Measurements from ENCODE around the gene LRP1. TPM values are rescaled to one million over a fixed set of nuclear protein-coding genes. Genes with fewer than 3 reads are reported as not detected.
A peak's percentile ranks its signal among the peaks of the same experiment; 100 is the strongest.

Gene LRP1
- total and polyA plus RNA-seq, 2 experiments from 2014 or later = 26.6 to 145 TPM

DNA sequence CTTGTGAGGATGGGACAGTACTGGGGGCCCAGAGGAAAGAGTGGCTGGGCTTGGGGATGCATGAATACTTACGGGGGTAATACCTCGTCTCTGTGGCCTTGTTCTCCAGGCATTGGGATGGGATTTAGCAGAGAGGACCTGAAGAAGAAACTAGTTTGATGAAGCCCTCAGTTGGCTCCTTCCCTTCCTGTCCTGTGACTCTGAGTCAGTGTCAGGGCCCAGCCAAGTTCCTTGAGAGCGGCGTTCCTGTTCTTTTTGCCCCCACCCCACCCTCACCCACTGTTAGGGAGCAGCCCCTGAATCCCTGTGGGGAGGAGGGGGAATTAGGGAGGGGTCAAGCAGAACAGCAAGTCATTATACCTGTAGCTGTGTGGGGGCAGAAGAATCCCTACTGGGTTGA, 24.4 kb downstream of the LRP1 start:
- Histone ChIP-seq H3K4me1 (ENCODE audit: insufficient read depth) (no peaks in the 10 kb centered on the region), H4K20me1 (replicated peaks; ENCODE audit: insufficient read depth) (peaks cover 16% of the 10 kb centered on the region), H3K27me3 (ENCODE audit: insufficient read depth) (no peaks in the 10 kb centered on the region), H3F3A (replicated peaks; ENCODE audit: low read depth) (0 out of 2 replicates have a peak, but pooled peaks cover 8% of the 10 kb centered on the region), H3K4me3 (no peak overlapping the region), H3K27ac (ENCODE audit: low read depth) (no peak overlapping the region), H3K36me3 (ENCODE audit: insufficient read depth) (peaks cover 6% of the 10 kb centered on the region), H2AFZ (no peak overlapping the region), H3K4me2 (no peak overlapping the region), H3K79me2 (replicated peaks; ENCODE audit: insufficient read depth) (no peaks in the 10 kb centered on the region), H3K9me2 (ENCODE audit: insufficient read depth) (no peaks in the 10 kb centered on the region)
- H3K4me1 Mint-ChIP-seq = peaks cover 33% of the 10 kb centered on the region
- no peaks in the 10 kb centered on the region for H3K9me3 Mint-ChIP-seq
- H3K27ac Mint-ChIP-seq = peak overlapping the region; percentile 48; the same call in 1 of the 2 replicates
- DNase-seq (ENCODE audit: low spot score) (no peak), ATAC-seq (no peak)
- H3K36me3 Mint-ChIP-seq (ENCODE audit: low read depth) = peaks cover 85% of the 10 kb centered on the region
- H3K27me3 Mint-ChIP-seq (ENCODE audit: insufficient read depth, low read depth, poor library complexity) = peaks cover 20% of the 10 kb centered on the region
- no peak for TF ChIP-seq POLR2AphosphoS5 (IDR thresholded peaks at IDR 0.05; ENCODE audit: low read depth)
- TF ChIP-seq ZNF331 (CRISPR knock-in tag; IDR thresholded peaks at IDR 0.05; ENCODE audit: low read depth) = no peak
- TF ChIP-seq, protein P1, sequence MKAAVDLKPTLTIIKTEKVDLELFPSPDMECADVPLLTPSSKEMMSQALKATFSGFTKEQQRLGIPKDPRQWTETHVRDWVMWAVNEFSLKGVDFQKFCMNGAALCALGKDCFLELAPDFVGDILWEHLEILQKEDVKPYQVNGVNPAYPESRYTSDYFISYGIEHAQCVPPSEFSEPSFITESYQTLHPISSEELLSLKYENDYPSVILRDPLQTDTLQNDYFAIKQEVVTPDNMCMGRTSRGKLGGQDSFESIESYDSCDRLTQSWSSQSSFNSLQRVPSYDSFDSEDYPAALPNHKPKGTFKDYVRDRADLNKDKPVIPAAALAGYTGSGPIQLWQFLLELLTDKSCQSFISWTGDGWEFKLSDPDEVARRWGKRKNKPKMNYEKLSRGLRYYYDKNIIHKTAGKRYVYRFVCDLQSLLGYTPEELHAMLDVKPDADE (IDR thresholded peaks at IDR 0.05) = no peak
- TF ChIP-seq, protein P2, sequence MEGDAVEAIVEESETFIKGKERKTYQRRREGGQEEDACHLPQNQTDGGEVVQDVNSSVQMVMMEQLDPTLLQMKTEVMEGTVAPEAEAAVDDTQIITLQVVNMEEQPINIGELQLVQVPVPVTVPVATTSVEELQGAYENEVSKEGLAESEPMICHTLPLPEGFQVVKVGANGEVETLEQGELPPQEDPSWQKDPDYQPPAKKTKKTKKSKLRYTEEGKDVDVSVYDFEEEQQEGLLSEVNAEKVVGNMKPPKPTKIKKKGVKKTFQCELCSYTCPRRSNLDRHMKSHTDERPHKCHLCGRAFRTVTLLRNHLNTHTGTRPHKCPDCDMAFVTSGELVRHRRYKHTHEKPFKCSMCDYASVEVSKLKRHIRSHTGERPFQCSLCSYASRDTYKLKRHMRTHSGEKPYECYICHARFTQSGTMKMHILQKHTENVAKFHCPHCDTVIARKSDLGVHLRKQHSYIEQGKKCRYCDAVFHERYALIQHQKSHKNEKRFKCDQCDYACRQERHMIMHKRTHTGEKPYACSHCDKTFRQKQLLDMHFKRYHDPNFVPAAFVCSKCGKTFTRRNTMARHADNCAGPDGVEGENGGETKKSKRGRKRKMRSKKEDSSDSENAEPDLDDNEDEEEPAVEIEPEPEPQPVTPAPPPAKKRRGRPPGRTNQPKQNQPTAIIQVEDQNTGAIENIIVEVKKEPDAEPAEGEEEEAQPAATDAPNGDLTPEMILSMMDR (conservative IDR thresholded peaks at IDR 0.05; ENCODE audit: low read depth in 2 of 2) = no peak
- no peak for TF ChIP-seq CREB1 (CRISPR knock-in tag; IDR thresholded peaks at IDR 0.05; ENCODE audit: low read depth)
- no peak for TF ChIP-seq EZH2 (IDR thresholded peaks at IDR 0.05; ENCODE audit: low read depth, unreplicated experiment)
- no peak for TF ChIP-seq ZNF114 (CRISPR knock-in tag; IDR thresholded peaks at IDR 0.05)
- TF ChIP-seq, protein P3, sequence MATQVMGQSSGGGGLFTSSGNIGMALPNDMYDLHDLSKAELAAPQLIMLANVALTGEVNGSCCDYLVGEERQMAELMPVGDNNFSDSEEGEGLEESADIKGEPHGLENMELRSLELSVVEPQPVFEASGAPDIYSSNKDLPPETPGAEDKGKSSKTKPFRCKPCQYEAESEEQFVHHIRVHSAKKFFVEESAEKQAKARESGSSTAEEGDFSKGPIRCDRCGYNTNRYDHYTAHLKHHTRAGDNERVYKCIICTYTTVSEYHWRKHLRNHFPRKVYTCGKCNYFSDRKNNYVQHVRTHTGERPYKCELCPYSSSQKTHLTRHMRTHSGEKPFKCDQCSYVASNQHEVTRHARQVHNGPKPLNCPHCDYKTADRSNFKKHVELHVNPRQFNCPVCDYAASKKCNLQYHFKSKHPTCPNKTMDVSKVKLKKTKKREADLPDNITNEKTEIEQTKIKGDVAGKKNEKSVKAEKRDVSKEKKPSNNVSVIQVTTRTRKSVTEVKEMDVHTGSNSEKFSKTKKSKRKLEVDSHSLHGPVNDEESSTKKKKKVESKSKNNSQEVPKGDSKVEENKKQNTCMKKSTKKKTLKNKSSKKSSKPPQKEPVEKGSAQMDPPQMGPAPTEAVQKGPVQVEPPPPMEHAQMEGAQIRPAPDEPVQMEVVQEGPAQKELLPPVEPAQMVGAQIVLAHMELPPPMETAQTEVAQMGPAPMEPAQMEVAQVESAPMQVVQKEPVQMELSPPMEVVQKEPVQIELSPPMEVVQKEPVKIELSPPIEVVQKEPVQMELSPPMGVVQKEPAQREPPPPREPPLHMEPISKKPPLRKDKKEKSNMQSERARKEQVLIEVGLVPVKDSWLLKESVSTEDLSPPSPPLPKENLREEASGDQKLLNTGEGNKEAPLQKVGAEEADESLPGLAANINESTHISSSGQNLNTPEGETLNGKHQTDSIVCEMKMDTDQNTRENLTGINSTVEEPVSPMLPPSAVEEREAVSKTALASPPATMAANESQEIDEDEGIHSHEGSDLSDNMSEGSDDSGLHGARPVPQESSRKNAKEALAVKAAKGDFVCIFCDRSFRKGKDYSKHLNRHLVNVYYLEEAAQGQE (IDR thresholded peaks at IDR 0.05; ENCODE audit: unreplicated experiment) = no peak
- no peak for TF ChIP-seq STAT1 (IDR thresholded peaks at IDR 0.05; ENCODE audit: unreplicated experiment)
- no peak for TF ChIP-seq JUNB (IDR thresholded peaks at IDR 0.05; ENCODE audit: unreplicated experiment)
- TF ChIP-seq, protein P4, sequence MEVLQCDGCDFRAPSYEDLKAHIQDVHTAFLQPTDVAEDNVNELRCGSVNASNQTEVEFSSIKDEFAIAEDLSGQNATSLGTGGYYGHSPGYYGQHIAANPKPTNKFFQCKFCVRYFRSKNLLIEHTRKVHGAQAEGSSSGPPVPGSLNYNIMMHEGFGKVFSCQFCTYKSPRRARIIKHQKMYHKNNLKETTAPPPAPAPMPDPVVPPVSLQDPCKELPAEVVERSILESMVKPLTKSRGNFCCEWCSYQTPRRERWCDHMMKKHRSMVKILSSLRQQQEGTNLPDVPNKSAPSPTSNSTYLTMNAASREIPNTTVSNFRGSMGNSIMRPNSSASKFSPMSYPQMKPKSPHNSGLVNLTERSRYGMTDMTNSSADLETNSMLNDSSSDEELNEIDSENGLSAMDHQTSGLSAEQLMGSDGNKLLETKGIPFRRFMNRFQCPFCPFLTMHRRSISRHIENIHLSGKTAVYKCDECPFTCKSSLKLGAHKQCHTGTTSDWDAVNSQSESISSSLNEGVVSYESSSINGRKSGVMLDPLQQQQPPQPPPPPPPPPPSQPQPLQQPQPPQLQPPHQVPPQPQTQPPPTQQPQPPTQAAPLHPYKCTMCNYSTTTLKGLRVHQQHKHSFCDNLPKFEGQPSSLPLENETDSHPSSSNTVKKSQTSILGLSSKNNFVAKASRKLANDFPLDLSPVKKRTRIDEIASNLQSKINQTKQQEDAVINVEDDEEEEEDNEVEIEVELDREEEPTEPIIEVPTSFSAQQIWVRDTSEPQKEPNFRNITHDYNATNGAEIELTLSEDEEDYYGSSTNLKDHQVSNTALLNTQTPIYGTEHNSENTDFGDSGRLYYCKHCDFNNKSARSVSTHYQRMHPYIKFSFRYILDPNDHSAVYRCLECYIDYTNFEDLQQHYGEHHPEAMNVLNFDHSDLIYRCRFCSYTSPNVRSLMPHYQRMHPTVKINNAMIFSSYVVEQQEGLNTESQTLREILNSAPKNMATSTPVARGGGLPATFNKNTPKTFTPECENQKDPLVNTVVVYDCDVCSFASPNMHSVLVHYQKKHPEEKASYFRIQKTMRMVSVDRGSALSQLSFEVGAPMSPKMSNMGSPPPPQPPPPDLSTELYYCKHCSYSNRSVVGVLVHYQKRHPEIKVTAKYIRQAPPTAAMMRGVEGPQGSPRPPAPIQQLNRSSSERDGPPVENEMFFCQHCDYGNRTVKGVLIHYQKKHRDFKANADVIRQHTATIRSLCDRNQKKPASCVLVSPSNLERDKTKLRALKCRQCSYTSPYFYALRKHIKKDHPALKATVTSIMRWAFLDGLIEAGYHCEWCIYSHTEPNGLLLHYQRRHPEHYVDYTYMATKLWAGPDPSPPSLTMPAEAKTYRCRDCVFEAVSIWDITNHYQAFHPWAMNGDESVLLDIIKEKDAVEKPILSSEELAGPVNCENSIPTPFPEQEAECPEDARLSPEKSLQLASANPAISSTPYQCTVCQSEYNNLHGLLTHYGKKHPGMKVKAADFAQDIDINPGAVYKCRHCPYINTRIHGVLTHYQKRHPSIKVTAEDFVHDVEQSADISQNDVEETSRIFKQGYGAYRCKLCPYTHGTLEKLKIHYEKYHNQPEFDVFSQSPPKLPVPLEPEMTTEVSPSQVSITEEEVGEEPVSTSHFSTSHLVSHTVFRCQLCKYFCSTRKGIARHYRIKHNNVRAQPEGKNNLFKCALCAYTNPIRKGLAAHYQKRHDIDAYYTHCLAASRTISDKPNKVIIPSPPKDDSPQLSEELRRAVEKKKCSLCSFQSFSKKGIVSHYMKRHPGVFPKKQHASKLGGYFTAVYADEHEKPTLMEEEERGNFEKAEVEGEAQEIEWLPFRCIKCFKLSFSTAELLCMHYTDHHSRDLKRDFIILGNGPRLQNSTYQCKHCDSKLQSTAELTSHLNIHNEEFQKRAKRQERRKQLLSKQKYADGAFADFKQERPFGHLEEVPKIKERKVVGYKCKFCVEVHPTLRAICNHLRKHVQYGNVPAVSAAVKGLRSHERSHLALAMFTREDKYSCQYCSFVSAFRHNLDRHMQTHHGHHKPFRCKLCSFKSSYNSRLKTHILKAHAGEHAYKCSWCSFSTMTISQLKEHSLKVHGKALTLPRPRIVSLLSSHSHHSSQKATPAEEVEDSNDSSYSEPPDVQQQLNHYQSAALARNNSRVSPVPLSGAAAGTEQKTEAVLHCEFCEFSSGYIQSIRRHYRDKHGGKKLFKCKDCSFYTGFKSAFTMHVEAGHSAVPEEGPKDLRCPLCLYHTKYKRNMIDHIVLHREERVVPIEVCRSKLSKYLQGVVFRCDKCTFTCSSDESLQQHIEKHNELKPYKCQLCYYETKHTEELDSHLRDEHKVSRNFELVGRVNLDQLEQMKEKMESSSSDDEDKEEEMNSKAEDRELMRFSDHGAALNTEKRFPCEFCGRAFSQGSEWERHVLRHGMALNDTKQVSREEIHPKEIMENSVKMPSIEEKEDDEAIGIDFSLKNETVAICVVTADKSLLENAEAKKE (CRISPR knock-in tag; IDR thresholded peaks at IDR 0.05) = no peak
- TF ChIP-seq NANOG (IDR thresholded peaks at IDR 0.05; ENCODE audit: borderline replicate concordance) = no peak
- no peak overlapping the region for H3K4me3 Mint-ChIP-seq
